Stimulated activated CD4-positive, alpha-beta T cell treated with anti-CD3 and anti-CD28 coated beads, Interleukin-12 subunit alpha, Interleukin-12 subunit beta, amount 100 ng/mL, for 48 hours (primary cell): Measurements from ENCODE around the gene OAF.
A peak's percentile ranks its signal among the peaks of the same experiment; 100 is the strongest.
"Not testable (repeated sequence)": the region's sequence is repeated elsewhere in the genome, so short reads cannot be mapped to it uniquely, and the experiment has no call there.

Experiments used
- DNase-seq, 3 donors: peaks; one replicate each; pipeline ENCODE4 v3.0.0-alpha.2; 2020; ENCODE audit warnings: low read depth in 2 of 3, low spot score in 1 of 3

Gene OAF

DNA sequence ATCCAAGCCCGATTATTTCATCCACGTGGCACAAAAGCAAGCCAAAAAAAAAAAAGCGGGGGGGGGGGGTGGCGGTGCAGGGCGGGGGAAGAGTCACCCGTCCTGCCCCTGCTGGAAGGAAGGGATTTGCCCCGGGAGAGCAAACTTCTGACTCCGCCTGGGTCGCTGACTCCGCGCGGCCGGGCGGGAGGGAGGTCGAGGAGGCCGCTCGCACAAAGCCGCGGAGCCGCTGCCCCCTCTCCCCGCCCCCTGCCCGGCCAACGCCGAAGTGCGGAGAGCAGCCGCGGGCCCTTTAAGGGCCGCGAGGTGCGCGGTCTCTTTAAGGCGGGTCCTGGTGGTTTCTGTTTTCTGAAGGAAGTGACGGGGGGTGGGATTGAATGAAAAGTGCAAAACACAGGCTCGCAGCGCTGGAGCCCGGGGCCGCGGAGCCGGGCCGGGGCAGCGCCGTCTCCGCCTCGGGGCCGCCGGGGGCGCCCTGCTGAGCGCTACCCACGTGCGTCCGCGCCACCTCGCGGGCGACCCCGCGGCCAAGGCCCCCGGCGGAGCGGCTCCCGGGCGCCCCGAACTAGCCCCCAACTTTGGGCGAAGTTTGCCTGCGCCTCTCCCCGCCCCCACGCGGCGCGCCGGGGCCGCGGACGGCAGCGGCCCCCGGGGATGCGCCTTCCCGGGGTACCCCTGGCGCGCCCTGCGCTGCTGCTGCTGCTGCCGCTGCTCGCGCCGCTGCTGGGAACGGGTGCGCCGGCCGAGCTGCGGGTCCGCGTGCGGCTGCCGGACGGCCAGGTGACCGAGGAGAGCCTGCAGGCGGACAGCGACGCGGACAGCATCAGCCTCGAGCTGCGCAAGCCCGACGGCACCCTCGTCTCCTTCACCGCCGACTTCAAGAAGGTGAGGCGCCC, at the start of gene OAF:
TSS of gene OAF (plus strand) at position 407 of the 896 bp plus-strand sequence. CDS start at position 655, 248 bp downstream.
- DNase-seq = peak; percentile 18 to 32 (median 24)

GRCh38 chr11:120167659-120168058, 43.2 kb upstream of the OAF start:
- DNase-seq = no peak

DNA sequence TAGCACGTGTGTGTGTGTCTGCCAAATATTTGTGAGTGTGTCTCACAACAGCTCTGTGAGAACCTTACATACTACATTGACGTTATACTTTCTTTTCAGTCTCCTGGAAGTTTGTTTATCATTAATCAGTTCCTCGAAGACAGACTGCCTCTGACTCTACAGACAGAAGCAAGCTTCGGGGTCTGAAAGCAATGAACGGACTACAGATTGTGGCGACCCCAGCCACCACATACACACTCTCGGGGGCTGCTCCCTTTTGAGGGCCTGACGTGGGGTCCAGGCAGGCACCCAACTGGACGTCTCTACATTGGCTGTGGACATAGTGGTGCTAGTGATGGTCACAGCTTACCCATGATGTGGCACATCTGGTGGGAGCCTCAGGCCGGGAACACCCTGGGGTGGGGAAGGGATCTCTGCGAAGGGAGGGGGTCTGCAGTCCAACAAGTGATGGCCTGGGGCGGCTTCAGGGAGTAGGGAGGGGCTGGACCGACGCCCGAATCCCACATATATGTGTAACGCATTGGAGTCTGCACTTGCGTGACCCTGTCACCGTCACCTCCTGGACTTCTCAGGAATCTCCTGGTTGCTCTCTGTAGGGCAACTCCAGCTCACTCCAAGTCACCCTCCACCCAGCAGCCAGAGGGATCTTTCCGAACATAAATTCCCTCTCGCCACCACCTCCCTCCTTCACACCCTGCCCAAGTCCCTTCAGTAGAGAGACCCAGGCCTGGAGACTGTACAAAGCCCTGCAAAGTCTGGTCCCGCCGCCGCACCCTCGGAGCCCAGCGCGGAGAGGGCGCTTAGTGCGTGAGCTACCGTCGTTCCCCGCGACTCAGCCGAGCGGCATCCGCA, 42.5 kb upstream of the OAF start:
- DNase-seq = no peak

DNA sequence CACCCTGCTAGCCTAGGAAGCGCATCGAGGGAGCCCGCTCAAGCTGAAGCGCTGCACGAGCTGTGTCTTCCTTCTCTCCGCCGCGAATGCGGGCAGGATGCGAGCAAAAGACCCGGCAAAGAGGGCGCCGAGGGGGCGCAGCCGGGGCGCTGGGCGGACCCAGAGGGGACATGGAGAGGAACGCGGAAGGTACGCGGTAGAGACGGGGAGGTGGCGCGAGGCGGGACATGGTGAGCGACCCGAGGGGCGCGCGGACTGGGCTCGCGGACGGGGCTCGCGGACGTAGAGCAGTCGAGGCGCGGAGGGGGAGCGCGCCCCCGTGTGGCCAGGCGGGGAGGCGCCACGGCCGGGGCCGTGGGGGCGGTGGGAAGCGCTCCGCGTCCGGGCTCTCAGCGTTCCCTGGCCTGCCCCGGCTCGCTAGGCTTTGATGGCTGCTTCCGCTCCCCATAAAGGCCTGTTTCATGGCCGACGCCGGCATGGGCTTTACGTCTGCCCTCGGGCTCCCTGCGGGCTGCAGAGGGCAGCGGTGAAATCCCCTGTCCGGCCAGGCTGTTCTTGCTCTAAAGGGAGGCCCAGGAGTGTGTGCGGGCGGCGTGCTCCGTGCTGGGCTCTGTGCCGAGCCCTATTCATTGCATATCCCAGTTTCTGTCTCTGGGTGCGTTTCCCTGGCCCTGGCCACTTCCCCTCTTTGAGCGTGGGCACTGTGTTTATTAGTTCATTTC, 41.7 kb upstream of the OAF start:
- peak; percentile 28 to 52 (median 44) for DNase-seq

DNA sequence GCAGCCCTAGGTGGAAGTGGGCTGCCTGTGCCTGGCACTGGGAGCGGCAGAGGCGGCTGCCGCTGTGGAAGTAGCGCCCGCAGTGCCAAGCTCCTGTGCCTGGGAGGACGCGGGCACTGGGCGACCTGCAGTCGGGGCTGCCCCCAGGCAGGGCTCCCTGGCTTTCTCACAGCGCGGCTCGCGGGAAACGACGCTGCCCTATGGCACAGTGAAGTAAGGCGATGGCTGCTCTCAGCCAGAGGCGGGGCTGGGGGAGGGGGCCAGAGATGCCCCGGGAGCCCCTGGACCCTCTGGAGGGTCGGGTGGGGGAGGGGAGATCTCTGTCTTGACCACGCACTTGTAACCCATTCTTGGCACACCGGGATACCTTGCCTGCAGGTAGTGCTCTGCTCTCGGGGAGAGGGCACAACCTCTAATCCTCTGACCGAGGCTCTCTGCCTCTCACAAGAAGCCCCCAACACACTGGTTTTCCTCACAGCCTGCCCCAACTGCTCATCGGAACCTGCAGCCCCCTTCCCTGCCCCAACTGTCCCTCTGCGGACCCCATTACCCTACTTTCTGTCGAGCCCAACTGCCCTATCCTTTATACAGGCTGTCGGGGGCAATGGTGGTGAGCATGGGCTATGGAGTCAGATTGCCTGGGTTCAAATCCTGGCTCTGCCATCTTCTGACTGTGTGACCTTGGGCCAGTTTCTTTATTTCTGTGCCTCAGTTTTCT, 40.7 kb upstream of the OAF start:
- DNase-seq = no peak

GRCh38 chr11:120170741-120171261, 40.0 kb upstream of the OAF start:
- DNase-seq = no peak

GRCh38 chr11:120172054-120172911, 38.5 kb upstream of the OAF start:
- peak in 2 of 3 donors; percentile 31 to 36 for DNase-seq

- DNase-seq = no peak
These were observed 37.7 kb upstream of the OAF start for GRCh38 chr11:120173019-120173705.

DNA sequence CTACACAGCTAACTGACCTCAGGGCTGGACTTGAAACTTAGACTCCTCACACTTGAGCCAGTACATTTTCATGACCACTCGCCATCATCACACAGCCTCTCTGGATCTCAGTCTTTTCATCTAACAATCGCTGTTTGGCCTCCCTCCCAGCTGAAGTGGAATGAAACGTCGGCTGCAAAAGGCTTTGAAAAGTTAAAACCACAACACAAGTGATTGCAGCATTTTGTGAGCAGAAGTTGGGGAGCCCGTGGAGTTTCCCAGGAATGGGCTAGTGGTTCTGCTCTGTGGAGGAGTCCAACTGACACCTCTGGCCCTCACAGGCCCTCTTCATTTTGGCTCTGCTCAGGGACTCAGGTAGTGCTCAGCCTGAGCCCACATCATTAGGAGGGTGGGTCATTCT, 37.0 kb upstream of the OAF start:
- no peak for DNase-seq

- no peak for DNase-seq
These were observed 36.0 kb upstream of the OAF start for GRCh38 chr11:120174866-120175265.

- DNase-seq = no peak
These were observed 32.2 kb upstream of the OAF start for GRCh38 chr11:120178561-120179056.

DNA sequence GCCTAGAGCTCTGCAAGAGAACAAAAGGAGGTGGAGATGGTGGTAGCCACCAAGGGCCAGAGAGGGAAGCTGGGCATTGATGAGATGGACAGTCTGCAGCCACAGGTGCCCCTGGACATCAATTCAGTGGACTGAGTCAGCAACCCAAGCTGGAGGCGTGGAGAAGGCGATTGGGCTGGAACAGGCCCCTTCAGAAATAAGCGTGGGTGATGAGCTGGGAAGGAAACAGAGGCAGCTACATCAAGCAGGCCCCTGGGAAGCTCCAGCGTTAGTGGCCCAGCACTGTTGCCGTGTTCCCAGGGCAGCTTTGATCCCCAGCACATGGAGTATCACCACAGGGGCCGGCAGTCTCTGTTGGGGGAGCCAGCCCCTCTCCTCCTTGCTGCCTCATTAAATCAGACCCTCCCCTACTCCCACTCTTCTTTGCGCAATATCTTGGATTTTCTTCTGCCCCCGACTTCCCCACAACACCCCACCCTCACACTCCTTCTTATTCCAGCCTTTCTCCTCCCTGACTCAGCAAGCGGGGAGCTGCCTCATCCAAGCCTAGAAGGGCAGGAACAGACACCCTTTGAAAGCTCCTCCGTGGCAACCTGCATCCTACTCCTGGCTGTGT, 31.7 kb upstream of the OAF start:
- no peak for DNase-seq

DNA sequence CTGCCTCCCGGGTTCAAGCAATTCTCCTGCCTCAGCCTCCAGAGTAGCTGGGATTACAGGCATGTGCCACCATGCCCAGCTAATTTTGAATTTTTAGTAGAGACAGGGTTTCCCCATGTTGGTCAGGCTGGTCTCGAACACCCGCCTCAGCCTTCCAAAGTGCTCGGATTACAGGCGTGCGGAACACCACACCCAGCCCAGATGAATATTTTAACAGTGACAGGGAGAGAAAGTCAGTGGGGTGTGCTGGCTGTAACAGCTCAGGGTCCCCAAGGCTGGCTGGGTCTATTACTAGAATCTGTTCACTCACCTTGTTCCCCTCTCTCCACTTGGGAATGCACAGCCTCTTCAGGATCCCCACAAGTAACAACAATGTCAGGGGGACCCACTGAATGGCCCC, 30.8 kb upstream of the OAF start:
- not testable (repeated sequence) for DNase-seq

DNA sequence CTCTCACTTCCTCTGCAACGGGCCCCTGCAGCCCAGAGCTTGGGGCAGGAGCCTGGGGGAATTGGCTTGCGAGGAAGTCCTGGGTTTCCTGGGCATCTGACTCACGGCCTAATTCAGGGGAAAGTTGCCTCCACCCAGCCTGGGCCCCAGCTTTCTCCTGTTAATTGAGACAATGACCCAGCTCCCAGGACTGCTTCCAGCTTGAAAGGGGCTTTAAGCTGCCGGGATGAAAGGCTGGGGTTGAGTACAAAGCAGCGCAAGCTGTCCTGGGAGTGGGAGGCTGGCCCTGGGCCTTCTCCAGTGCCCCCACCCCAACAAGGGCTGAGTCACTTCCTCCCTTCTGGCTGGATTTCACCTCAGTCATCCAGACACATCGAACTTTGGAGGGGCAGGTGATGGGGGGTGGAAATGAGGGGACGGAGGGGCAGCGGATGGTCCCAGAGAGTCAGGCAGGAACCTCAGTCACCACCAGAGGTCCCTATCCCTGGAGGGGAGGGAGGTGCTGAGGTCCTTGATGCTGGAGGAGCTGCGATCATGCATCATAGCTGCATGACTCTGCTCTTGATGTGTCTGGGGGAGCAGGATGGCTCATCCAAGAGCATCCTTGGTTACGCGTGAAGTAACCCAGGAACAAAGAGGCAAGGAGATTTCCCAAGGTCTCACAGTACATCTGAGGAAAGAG, 30.1 kb upstream of the OAF start:
- no peak for DNase-seq

DNA sequence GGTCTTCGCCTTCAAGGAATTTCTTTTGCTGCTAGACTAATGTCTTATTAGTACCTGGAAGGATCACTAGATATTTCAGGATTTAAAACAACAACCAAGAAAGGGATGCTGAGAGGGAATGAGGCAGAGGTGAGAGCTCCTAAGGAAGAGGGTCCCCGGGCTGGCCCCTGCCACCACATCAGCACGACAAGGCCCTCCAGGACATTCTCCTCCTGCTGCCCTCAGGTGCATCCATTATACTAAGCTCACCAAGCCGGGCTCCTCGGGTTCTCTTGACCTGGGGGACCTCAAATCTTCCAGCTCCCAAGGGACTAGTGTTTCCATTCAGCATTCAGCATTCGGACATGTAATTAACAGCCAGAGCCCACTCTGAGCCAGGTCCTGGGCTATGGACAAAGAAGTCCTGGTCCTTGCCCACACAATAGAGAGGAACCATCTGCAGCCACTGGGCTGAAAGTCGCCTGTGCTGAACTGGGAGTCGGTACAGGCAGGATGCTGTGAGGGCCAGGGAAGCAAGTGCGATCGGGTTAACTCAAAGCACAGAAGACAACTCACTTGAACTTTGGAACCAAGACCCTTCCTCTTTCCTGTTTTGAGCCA, 29.4 kb upstream of the OAF start:
- DNase-seq = no peak

DNA sequence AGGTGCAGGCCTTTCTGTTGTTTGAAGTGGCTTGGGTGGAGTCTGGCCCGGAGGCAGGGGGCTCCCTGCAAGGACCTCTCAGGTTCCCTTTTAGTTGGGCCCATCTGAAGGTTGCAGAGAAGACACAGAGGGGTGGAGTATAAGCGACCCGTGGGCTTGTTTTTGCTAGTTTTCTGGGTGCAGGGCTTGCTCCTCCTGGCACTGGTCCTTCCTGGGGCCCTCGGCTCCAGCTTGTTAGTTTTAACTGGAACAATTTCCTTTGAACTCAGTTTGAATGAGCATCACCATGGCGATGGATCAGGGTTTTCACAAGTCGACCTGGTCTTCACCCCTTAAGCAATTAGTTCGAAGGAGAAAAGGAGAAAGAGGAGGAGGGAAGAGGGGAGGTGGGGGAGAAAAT, 28.5 kb upstream of the OAF start:
- DNase-seq = no peak

GRCh38 chr11:120182790-120183491, 27.9 kb upstream of the OAF start:
- DNase-seq = no peak
